Neural crest cell (in vitro differentiated cells): ENCODE data around the gene FHIT. TPM values are rescaled to one million over a fixed set of nuclear protein-coding genes. Genes with fewer than 3 reads are reported as not detected.

Experiments used
- DNase-seq: peaks from one replicate; pipeline ENCODE4 v3.0.0; 2021; ENCODE audit warnings: low read depth, mixed read lengths, low spot score
- H3K27ac Mint-ChIP-seq: one replicate; pipeline ENCODE4 v1.8.0; 2021; ENCODE audit warnings: mild to moderate bottlenecking, mixed read lengths; ENCODE audit not compliant: unreplicated experiment
- H3K27me3 Mint-ChIP-seq: 2 replicates; pipeline ENCODE4 v1.8.0; 2021; ENCODE audit warnings: low read depth, mild to moderate bottlenecking, mixed read lengths
- H3K36me3 Mint-ChIP-seq: 2 replicates; pipeline ENCODE4 v1.8.0; 2021; ENCODE audit warnings: low read depth, mild to moderate bottlenecking, mixed read lengths
- H3K4me1 Mint-ChIP-seq: 2 replicates; pipeline ENCODE4 v1.8.0; 2021; ENCODE audit warnings: mixed read lengths
- H3K4me3 Mint-ChIP-seq: one replicate; pipeline ENCODE4 v1.8.0; 2021; ENCODE audit warnings: mild to moderate bottlenecking, mixed read lengths
- H3K9me3 Mint-ChIP-seq: 2 replicates; pipeline ENCODE4 v1.8.0; 2021; ENCODE audit warnings: mixed read lengths
- CTCF ChIP-seq: fragments of 200-600 bp; sonication (generic); conservative IDR thresholded peaks from 2 replicates; pipeline ENCODE4 v1.5.0; 2021; ENCODE audit warnings: antibody characterized with exemption, mild to moderate bottlenecking
- total RNA-seq: library from RNA; stranded (reverse); gene quantifications from 2 replicates; pipeline ENCODE4 v1.2.1, GENCODE V29; 2021

Gene FHIT
- total RNA-seq, 1 donor from 2014 or later, result 5.2 TPM

DNA sequence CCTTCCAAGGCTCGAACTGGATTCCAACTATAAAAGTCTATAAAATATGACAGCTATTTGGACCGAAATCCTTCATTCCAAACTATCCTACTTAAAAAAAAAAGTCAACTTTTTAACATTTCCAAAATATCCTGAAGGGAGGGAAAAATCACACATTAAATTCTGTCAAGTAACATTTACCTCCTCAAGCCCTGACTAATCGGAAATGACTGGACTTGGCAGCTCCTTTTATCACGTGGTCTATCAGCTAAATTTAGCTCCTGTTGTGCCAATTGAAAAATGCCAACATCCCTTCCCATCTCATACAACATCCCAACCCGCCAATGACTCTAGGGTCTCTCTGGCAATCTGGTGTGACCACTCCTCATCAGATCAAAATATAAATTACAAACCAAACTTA is 297.9 kb downstream of the FHIT start:
- H3K4me3 Mint-ChIP-seq, result no peak overlapping the region
- no peak overlapping the region for H3K27ac Mint-ChIP-seq
- no peak for DNase-seq
- H3K36me3 Mint-ChIP-seq, result peaks cover 6% of the 10 kb centered on the region
- H3K4me1 Mint-ChIP-seq, result no peaks in the 10 kb centered on the region
- H3K9me3 Mint-ChIP-seq, result peaks cover 8% of the 10 kb centered on the region
- no peak for TF ChIP-seq CTCF
- no peaks in the 10 kb centered on the region for H3K27me3 Mint-ChIP-seq

GRCh38 chr3:60952055-60952454 is 299.2 kb downstream of the FHIT start:
- Mint-ChIP-seq H3K27me3 (no peaks in the 10 kb centered on the region), H3K27ac (no peak overlapping the region), H3K4me3 (no peak overlapping the region), H3K36me3 (peaks cover 6% of the 10 kb centered on the region), H3K9me3 (peaks cover 9% of the 10 kb centered on the region), H3K4me1 (no peaks in the 10 kb centered on the region)
- DNase-seq, result no peak
- TF ChIP-seq CTCF, result no peak

- no peak for DNase-seq
- peaks cover 6% of the 10 kb centered on the region for H3K9me3 Mint-ChIP-seq
- H3K4me1 Mint-ChIP-seq, result no peaks in the 10 kb centered on the region
- no peak overlapping the region for H3K4me3 Mint-ChIP-seq
- no peaks in the 10 kb centered on the region for H3K27me3 Mint-ChIP-seq
- H3K36me3 Mint-ChIP-seq, result no peaks in the 10 kb centered on the region
- TF ChIP-seq CTCF, result no peak
- H3K27ac Mint-ChIP-seq, result no peak overlapping the region
These were observed 302.1 kb downstream of the FHIT start for GRCh38 chr3:60949146-60949545.

DNA sequence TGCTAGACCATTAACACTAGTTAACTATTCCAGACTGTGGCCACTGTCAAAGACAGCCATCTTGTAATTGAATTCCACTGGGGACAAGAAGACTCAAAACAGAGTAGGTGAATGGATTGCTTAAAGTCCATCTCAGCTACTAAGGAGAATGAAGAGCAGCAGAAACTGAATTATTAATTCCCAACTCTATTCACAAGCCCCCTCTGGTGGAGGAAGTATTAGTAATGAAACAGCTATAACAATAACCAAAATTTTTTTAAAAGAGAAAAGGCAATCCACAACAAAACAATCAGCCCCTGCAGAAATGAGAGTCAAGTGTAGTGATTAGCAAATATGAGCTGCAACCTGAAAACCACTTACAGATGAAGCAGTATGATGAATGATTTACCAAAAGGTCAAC is 302.8 kb downstream of the FHIT start:
- TF ChIP-seq CTCF, result peak; percentile 53
- H3K4me3 Mint-ChIP-seq, result no peak overlapping the region
- no peak overlapping the region for H3K27ac Mint-ChIP-seq
- no peak for DNase-seq
- H3K27me3 Mint-ChIP-seq, result no peaks in the 10 kb centered on the region
- no peaks in the 10 kb centered on the region for H3K4me1 Mint-ChIP-seq
- H3K9me3 Mint-ChIP-seq, result peaks cover 6% of the 10 kb centered on the region
- no peaks in the 10 kb centered on the region for H3K36me3 Mint-ChIP-seq

DNA sequence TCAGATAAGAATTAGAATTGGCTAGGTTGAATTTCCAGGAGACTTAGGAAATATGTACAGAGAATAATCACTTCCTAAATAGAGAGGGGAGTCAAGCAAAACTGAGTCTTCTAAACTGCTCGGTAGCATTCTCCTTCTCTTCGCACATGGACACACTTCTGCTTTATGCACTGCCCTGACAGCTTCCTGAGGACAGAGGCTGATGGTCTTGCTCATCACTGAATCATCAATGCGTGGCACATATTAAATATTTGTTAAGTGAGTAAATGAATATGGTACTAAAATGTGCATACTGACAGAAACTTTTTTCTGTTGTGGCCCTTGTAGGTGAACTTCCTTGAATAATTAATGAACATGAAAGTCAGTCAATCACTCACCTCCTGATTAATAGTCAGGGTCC is 315.5 kb downstream of the FHIT start:
- Mint-ChIP-seq H3K9me3 (no peaks in the 10 kb centered on the region), H3K36me3 (no peaks in the 10 kb centered on the region), H3K4me3 (no peak overlapping the region), H3K27ac (no peak overlapping the region), H3K4me1 (no peaks in the 10 kb centered on the region), H3K27me3 (no peaks in the 10 kb centered on the region)
- no peak for TF ChIP-seq CTCF
- no peak for DNase-seq

GRCh38 chr3:60933824-60934223 is 317.4 kb downstream of the FHIT start:
- DNase-seq, result no peak
- TF ChIP-seq CTCF, result no peak
- Mint-ChIP-seq H3K4me1 (no peaks in the 10 kb centered on the region), H3K4me3 (no peak overlapping the region), H3K9me3 (no peaks in the 10 kb centered on the region), H3K27me3 (no peaks in the 10 kb centered on the region), H3K36me3 (no peaks in the 10 kb centered on the region), H3K27ac (no peak overlapping the region)
